Common myeloid progenitor, CD34-positive (primary cell): ENCODE data around the gene MAN2B2.
A peak's percentile ranks its signal among the peaks of the same experiment; 100 is the strongest.

Experiments used
- CTCF ChIA-PET: fragments of 350-600 bp; sonication (Branson Sonifier 250); formaldehyde crosslinking; loops from one replicate; lab custom pipeline; 2021; ENCODE audit warnings: antibody characterized with exemption; lab: Charles Lee
- POLR2A ChIA-PET: fragments of 350-600 bp; sonication (Branson Sonifier 250); formaldehyde crosslinking; loops from one replicate; lab custom pipeline; 2021; ENCODE audit warnings: antibody characterized with exemption; lab: Charles Lee
- DNase-seq, 3 donors: peaks; one replicate each; pipeline versions ENCODE4 v3.0.0 to v3.0.0-alpha.2; 2013
- H3K27ac ChIP-seq, 2 experiments: 1 replicate in 1 of 2; 2 replicates in 1 of 2; pipeline ENCODE4 v1.7.0; 2013; ENCODE audit warnings: inconsistent platforms in 2 of 2, low read length in 2 of 2, mild to moderate bottlenecking in 2 of 2, low read depth in 1 of 2, moderate library complexity in 1 of 2; ENCODE audit not compliant: severe bottlenecking in 2 of 2, insufficient read depth in 1 of 2, poor library complexity in 1 of 2
- H3K27me3 ChIP-seq, 5 experiments: replicated peaks in 2 of 5; 1 replicate in 3 of 5; 2 replicates in 2 of 5; pipeline versions ENCODE4 v1.6.1 to v1.7.0; 2013; ENCODE audit warnings: low read length in 4 of 5, mild to moderate bottlenecking in 2 of 5, moderate library complexity in 2 of 5, inconsistent platforms in 1 of 5; ENCODE audit not compliant: insufficient read depth in 5 of 5, control insufficient read depth in 4 of 5
- H3K36me3 ChIP-seq, 4 experiments: 1 replicate in 2 of 4; 2 replicates in 2 of 4; pipeline versions ENCODE4 v1.6.1 to v1.7.0; 2013; ENCODE audit warnings: low read length in 3 of 4, control low read depth in 1 of 4, mild to moderate bottlenecking in 1 of 4; ENCODE audit not compliant: control insufficient read depth in 4 of 4, insufficient read depth in 4 of 4
- H3K4me1 ChIP-seq, 4 experiments: 1 replicate in 3 of 4; 2 replicates in 1 of 4; pipeline versions ENCODE4 v1.6.1 to v1.7.1; 2013; ENCODE audit warnings: low read length in 3 of 4, mild to moderate bottlenecking in 3 of 4, control low read depth in 1 of 4, inconsistent platforms in 1 of 4, moderate library complexity in 1 of 4; ENCODE audit not compliant: control insufficient read depth in 4 of 4, insufficient read depth in 4 of 4; ENCODE audit errors: control extremely low read depth in 1 of 4
- H3K4me3 ChIP-seq, 7 experiments: 1 replicate in 4 of 7; 2 replicates in 3 of 7; pipeline versions ENCODE4 v1.5.1 to v1.7.0; 2013; ENCODE audit warnings: mild to moderate bottlenecking in 7 of 7, low read length in 6 of 7, moderate library complexity in 6 of 7, inconsistent platforms in 2 of 7, low read depth in 2 of 7, control low read depth in 1 of 7; ENCODE audit not compliant: insufficient read depth in 4 of 7, control insufficient read depth in 1 of 7; ENCODE audit errors: extremely low read depth in 1 of 7
- H3K9me3 ChIP-seq, 5 experiments: 1 replicate in 4 of 5; 2 replicates in 1 of 5; pipeline versions ENCODE4 v1.6.1 to v1.7.1; 2013; ENCODE audit warnings: low read length in 4 of 5, mild to moderate bottlenecking in 2 of 5, inconsistent platforms in 1 of 5, low read depth in 1 of 5, moderate library complexity in 1 of 5; ENCODE audit not compliant: control insufficient read depth in 4 of 5, insufficient read depth in 2 of 5; ENCODE audit errors: control extremely low read depth in 1 of 5
- WGBS: methylation state at CpG from one replicate; pipeline ENCODE4 v1.1.5; 2013; ENCODE audit not compliant: insufficient coverage; 5-methylcytosine and 5-hydroxymethylcytosine counted together

The MAN2B2 gene

GRCh38 chr4:6641164-6641970, 66.4 kb downstream of the MAN2B2 start:
- H3K4me3 ChIP-seq, result peak overlapping the region; percentile 84 to 98 (median 93)
- peak overlapping the region; percentile 93 to 98 for H3K27ac ChIP-seq
- no peaks in the 10 kb centered on the region for H3K9me3 ChIP-seq
- ChIA-PET POLR2A (interaction anchor here (0.6 to 1.4 kb wide), 7 partner anchors 26 to 69 kb away, joined by 3 to 7 read pairs (median 4); partner anchors contain the start of gene MRFAP1L1), CTCF (interaction anchor here (0.6 to 2.0 kb wide), 6 partner anchors 18 to 1071 kb away, joined by 3 to 4 read pairs (median 3); partner anchors contain the start of gene BLOC1S4)
- peaks cover 12 to 30% (median 18%) of the 10 kb centered on the region in 4 experiments for H3K4me1 ChIP-seq
- WGBS, result under 1% methylated on average over 47 of the region's 50 CpGs
- peak; percentile 24 to 66 (median 56) for DNase-seq
- H3K27me3 ChIP-seq, result no peaks in the 10 kb centered on the region
- peaks cover 7 to 21% (median 15%) of the 10 kb centered on the region in 4 experiments for H3K36me3 ChIP-seq

- ChIA-PET CTCF (interaction anchor here (0.7 to 2.0 kb wide), 4 partner anchors 17 to 74 kb away, joined by 3 to 4 read pairs (median 3); partner anchors contain the start of gene BLOC1S4), POLR2A (interaction anchor here (0.6 to 1.4 kb wide), 2 partner anchors 31 to 65 kb away, joined by 5 to 9 read pairs; no protein-coding TSS in a partner anchor)
- Histone ChIP-seq H3K4me1 (peaks cover 12 to 30% (median 18%) of the 10 kb centered on the region in 4 experiments), H3K27ac (peak overlapping the region; percentile 27 to 98), H3K9me3 (no peaks in the 10 kb centered on the region), H3K27me3 (no peaks in the 10 kb centered on the region), H3K36me3 (peaks cover 7 to 21% (median 15%) of the 10 kb centered on the region in 4 experiments), H3K4me3 (peak overlapping the region in 6 of 7 experiments; percentile 84 to 98 (median 94))
- WGBS, result 94% methylated on average over 3 of the region's 5 CpGs
- DNase-seq, result no peak
Observed at GRCh38 chr4:6641971-6642320, 67.0 kb downstream of the MAN2B2 start.

- CTCF ChIA-PET, result interaction anchor here (1.2 to 1.4 kb wide), 2 partner anchors 11 to 19 kb away, joined by 3 to 4 read pairs; no protein-coding TSS in a partner anchor
- no peaks in the 10 kb centered on the region for H3K27me3 ChIP-seq
- H3K4me1 ChIP-seq, result peaks cover 12 to 30% (median 18%) of the 10 kb centered on the region in 4 experiments
- H3K36me3 ChIP-seq, result peaks cover 7 to 21% (median 15%) of the 10 kb centered on the region in 4 experiments
- POLR2A ChIA-PET, result interaction anchor here (1.3 to 1.4 kb wide), 2 partner anchors 15 to 30 kb away, joined by 4 to 5 read pairs; no protein-coding TSS in a partner anchor
- WGBS, result 96% methylated on average over 5 of the region's 8 CpGs
- no peak for DNase-seq
- no peaks in the 10 kb centered on the region for H3K9me3 ChIP-seq
- H3K27ac ChIP-seq, result no peak overlapping the region
- no peak overlapping the region for H3K4me3 ChIP-seq
Observed at GRCh38 chr4:6643141-6643847, 68.3 kb downstream of the MAN2B2 start.

- Histone ChIP-seq H3K4me1 (peaks cover 12 to 28% (median 17%) of the 10 kb centered on the region in 4 experiments), H3K36me3 (peaks cover 7 to 21% (median 15%) of the 10 kb centered on the region in 4 experiments), H3K27me3 (no peaks in the 10 kb centered on the region), H3K9me3 (peaks cover 0 to under 1% (median 0%) of the 10 kb centered on the region in 5 experiments), H3K4me3 (no peak overlapping the region), H3K27ac (no peak overlapping the region)
- ChIA-PET POLR2A (no interaction called here), CTCF (interaction anchor here (0.6 to 1.7 kb wide), 4 partner anchors 13 to 19 kb away, joined by 3 to 6 read pairs (median 4); no protein-coding TSS in a partner anchor)
- no peak for DNase-seq
- 95% methylated on average over 4 of the region's 5 CpGs for WGBS
Observed at GRCh38 chr4:6644792-6645530, 70.0 kb downstream of the MAN2B2 start.

- ChIA-PET POLR2A (interaction anchor here (0.7 kb wide), 1 partner anchor 15 kb away, joined by 4 read pairs; no protein-coding TSS in a partner anchor), CTCF (interaction anchor here (1.8 kb wide), 1 partner anchor 12 kb away, joined by 5 read pairs; no protein-coding TSS in a partner anchor)
- H3K9me3 ChIP-seq, result peaks cover 0 to 6% (median 0%) of the 10 kb centered on the region in 5 experiments
- no peaks in the 10 kb centered on the region for H3K27me3 ChIP-seq
- no peak overlapping the region for H3K4me3 ChIP-seq
- H3K36me3 ChIP-seq, result peaks cover 7 to 15% (median 13%) of the 10 kb centered on the region in 4 experiments
- no peak overlapping the region for H3K27ac ChIP-seq
- 100% methylated on average over 4 of the region's 5 CpGs for WGBS
- H3K4me1 ChIP-seq, result peaks cover 3 to 10% (median 6%) of the 10 kb centered on the region in 4 experiments
- DNase-seq, result no peak
Observed at GRCh38 chr4:6647169-6647568, 72.2 kb downstream of the MAN2B2 start.

GRCh38 chr4:6647582-6648230, 72.7 kb downstream of the MAN2B2 start:
- Histone ChIP-seq H3K4me1 (peaks cover 0 to 5% (median 2%) of the 10 kb centered on the region in 4 experiments), H3K27ac (no peak overlapping the region), H3K27me3 (no peaks in the 10 kb centered on the region), H3K4me3 (no peak overlapping the region), H3K9me3 (peaks cover 0 to 6% (median 0%) of the 10 kb centered on the region in 5 experiments), H3K36me3 (peaks cover 6 to 11% (median 8%) of the 10 kb centered on the region in 4 experiments)
- no peak for DNase-seq
- ChIA-PET CTCF (interaction anchor here (1.8 kb wide), 1 partner anchor 12 kb away, joined by 5 read pairs; no protein-coding TSS in a partner anchor), POLR2A (no interaction called here)
- 83% methylated on average over 5 of the region's 6 CpGs for WGBS
